Fibroblast of pulmonary artery (primary cell): ENCODE results near the gene DDR2.

ENCODE experiments used
- DNase-seq: peaks from one replicate; pipeline ENCODE4 v3.0.0-alpha.2; 2010; ENCODE audit warnings: low read depth
- H3K4me3 ChIP-seq: replicated peaks from 2 replicates; pipeline ENCODE4 v1.5.1; 2011; ENCODE audit warnings: low read depth, mild to moderate bottlenecking, control low read depth, low read length, moderate library complexity
- CTCF ChIP-seq: IDR thresholded peaks from 2 replicates; pipeline ENCODE4 v1.5.1; 2011; ENCODE audit warnings: mild to moderate bottlenecking, control low read depth, low read length, inconsistent platforms; ENCODE audit errors: missing control alignments

DDR2 gene

GRCh38 chr1:162823771-162824525 is 191.7 kb downstream of the DDR2 start:
- no peak for TF ChIP-seq CTCF
- no peak for DNase-seq
- no peak overlapping the region for H3K4me3 ChIP-seq

- no peak for DNase-seq
- no peak overlapping the region for H3K4me3 ChIP-seq
- no peak for TF ChIP-seq CTCF
These were observed 197.0 kb downstream of the DDR2 start for GRCh38 chr1:162829268-162829667.

GRCh38 chr1:162832470-162832869 is 200.2 kb downstream of the DDR2 start:
- H3K4me3 ChIP-seq, result no peak overlapping the region
- no peak for DNase-seq
- no peak for TF ChIP-seq CTCF

DNA sequence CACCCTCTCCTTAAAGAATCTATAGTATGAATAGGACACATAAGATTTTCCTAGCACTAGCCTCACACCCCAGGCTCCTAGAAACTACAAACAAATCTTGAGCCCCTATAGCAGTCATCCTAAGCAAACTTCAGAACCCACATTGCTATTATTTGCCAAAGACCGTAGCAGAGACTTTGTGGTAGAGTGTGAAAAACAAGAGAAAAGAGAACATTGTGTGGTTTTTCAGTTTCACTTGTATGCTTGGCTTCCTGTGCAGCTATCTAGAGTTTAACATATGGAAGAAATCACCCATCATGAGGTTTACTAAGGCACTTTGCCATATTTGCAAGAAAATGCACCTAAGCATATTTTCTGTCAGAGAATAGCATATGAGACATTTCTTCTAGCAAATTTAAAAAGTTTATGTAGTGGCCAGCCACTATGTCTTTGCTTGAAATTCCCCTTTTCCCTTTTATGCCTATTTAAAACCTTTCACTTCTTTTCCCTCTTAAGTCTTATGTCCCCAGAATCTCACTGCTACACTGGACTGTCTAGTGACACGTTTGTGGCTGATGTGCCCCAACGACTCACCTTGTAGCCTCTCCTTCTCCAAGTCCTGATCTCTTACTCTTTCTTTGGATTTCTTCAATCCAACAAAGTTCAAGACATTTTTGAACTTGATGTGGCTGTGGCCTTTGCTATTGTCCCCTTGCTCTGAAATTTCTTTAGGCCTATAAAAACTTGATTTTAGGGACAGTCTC is 203.1 kb downstream of the DDR2 start:
- H3K4me3 ChIP-seq, result no peak overlapping the region
- DNase-seq, result peak; percentile 47
- no peak for TF ChIP-seq CTCF
